NK-92 (cell line): ENCODE data around the gene WDFY4.

Experiments used
- DNase-seq: peaks from one replicate; lab custom pipeline; 2025; ENCODE audit not compliant: unreplicated experiment; lab: John Stamatoyannopoulos, UW

The WDFY4 gene

DNA sequence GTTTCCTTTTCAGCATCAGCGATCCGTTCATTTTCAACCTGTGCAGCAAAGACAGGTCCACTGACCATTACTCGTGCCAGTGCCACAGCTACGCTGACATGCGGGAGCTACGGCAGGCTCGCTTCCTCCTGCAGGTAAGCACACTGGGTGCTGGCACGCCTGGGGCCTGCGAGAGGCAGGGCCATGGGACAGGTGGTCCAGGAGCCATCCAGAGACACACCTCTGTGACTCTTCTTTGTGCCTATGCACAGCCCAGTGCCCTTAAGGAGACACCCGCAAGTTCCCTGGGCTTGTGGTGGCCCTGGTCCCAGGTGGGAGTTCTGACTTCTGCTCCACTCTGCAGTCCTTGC, 212.7 kb downstream of the WDFY4 start:
- no peak for DNase-seq

DNA sequence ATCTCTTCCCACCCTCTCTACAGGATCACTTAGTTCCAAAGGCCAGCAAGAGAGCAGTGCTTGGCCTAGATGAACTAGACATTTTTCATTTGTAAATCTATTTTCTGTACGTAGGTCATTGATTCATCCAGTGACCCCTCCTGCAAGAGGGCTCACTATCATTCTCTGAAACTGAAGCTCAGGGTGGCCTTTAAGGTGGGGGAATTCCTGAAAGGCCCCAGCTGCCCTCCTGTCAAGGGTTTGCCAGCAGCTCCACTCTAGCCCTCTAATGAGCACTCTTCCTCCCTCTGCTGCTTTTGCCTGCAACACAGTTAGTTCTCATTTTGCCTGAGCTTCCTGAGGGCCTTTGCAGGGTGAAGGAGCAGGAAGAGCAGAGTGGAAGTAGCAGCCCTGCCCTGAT, 213.8 kb downstream of the WDFY4 start:
- DNase-seq = no peak

GRCh38 chr10:48899781-48900180, 215.1 kb downstream of the WDFY4 start:
- no peak for DNase-seq

DNA sequence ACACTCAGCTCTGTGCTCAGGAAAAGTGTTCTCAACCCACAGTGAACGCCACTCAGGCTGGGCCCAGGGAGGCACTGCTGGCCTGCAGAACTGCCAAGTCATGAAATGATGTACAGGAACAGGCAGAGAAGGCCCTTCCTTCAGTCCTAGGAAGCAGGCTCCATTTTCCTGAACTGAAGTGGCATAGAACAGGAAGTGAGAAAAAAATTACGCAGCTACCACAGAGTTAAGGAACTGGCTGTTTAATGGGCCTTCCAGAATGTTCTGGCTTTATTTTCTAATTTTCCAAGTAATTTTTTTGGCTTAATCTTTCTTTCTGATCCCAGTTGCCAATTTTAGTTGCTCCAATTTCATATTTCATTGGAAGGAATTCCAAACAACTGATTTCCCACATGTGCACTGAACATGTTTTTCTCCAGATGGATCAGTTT, 215.7 kb downstream of the WDFY4 start:
- no peak for DNase-seq

DNA sequence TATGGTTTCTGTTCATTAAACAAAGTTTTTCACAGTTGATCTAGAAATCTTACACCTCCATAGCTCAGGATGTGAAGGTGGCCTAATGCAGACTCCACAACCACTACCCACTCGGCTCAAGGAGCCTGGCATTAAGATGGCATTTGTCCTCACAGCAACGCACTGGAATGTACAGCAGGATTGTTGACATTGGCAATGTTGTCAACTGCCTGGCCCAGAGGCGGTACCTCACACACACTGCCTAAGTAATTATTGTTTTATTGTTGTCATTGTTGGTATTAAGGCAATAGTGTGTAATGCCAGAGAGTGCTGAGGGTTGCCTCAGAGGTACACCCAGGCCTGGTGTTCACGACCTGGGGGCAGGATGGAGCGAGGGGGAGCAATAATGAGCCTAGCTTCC, 216.6 kb downstream of the WDFY4 start:
- DNase-seq = no peak

- no peak for DNase-seq
Measured at GRCh38 chr10:48902096-48902495, 217.4 kb downstream of the WDFY4 start.

DNA sequence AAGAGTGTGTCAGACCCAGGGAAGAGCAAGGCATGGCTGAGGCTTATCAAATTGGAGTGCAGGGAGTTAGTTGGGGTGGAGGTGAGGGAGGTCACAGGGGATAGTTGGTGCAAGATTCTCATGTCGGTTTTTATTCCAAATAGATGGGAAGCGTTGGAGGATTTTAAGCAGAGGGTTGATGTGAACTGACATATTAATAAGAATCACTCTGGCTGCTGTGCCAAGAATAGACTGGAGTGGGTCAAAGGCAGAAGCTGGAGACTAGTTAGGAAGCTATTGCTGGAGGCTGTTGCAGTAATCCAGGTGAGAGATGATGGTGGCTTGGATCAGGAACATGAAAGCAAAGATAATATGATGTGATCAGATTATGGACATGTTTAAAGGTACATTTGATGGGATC, 218.5 kb downstream of the WDFY4 start:
- no peak for DNase-seq

DNA sequence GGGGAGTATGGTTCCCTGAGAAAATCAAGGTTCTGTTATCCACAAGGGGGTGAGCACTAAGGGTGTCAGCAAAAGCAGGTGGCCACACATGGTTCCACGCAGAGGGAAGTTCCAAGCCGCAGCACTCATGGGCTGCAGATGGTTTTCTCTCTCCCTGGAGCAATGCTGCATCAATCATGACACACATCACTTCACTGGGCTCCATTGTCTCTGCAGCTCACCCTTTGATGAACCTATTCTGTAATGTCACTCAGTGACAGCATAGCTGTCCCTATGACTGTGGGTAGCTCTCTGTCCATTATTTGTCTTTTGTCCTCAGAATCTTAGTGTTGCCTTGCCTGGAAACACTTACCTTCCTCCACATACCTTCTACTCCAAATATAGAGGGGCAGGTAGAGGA, 220.2 kb downstream of the WDFY4 start:
- DNase-seq = no peak

- DNase-seq = no peak
Measured at GRCh38 chr10:48905311-48905710, 220.6 kb downstream of the WDFY4 start.

- DNase-seq = no peak
Measured at GRCh38 chr10:48906841-48907240, 222.2 kb downstream of the WDFY4 start.

GRCh38 chr10:48907730-48908129, 223.1 kb downstream of the WDFY4 start:
- DNase-seq = no peak

- DNase-seq = no peak
Measured at GRCh38 chr10:48910548-48910947, 225.9 kb downstream of the WDFY4 start.

GRCh38 chr10:48913674-48914073, 229.0 kb downstream of the WDFY4 start:
- DNase-seq = no peak

DNA sequence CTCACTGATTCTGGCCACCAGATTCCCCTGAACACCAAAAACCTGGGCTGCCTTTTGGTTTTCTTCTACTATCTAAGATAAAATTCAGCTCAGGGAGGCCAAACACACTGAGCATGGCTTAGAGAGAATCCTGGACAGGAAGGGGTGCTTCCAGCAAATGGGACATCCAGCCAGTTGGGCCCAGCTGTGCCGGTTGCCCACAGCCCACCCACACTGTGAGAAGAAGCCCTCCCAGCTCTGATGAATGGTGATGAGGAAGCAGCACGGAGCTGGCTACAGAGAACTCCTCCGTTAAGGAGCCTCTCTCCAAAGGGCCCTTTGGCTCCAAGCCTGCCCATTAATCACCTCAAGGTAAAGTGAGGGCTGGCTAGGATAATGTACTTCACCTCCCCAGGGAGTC, 239.1 kb downstream of the WDFY4 start:
- no peak for DNase-seq

DNA sequence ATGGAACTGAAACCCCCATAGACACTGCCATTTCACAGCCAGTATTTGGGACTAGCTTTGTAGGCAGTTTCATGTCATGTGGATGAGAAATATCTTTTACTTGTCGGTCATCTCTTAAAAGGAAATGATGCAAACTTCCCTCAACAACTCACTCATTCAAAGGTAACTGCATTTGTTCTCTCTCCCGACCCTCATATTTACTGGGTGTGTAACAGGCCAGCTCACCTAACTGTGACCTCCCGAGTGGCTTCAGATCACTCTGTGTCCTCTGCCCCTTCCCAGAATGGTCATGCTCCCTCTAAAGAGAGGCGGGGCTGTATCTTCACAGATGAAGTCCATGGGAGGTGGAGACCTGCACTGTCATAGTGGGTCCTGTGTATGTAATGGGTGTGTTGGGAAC, 240.3 kb downstream of the WDFY4 start:
- no peak for DNase-seq

- no peak for DNase-seq
Measured at GRCh38 chr10:48926255-48926654, 241.6 kb downstream of the WDFY4 start.

- no peak for DNase-seq
Measured at GRCh38 chr10:48926764-48927540, 242.3 kb downstream of the WDFY4 start.

DNA sequence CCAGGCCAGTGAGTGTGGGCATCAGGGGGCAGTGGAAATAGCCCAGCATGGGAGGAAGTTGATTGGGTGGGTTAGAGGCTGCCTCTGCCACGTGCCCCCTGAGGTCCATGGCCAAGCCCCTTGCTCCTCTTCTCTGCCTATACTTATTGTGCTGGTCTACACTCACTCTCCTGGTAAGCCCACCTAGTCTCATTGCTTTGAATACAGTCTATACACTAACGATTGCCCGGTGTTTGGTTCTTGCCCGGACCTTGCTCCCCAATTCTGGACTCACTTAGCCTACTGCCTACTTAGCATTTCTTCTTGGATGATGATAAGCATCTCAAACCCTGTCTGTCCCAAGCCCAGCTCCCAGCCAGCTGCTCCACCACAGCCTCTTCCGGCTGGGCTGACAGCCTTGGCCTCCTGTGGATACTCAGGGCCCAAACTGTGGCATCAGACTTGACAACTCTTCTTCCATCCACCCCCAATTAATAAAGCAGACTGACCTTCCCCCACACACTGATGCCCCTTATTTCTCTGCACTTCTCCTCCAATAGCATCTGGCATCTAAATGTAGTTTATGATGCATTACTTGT, 244.8 kb downstream of the WDFY4 start:
- no peak for DNase-seq

- no peak for DNase-seq
Measured at GRCh38 chr10:48931188-48931587, 246.5 kb downstream of the WDFY4 start.

GRCh38 chr10:48932831-48933664, 248.4 kb downstream of the WDFY4 start:
- no peak for DNase-seq

GRCh38 chr10:48934672-48935501, 250.2 kb downstream of the WDFY4 start:
- no peak for DNase-seq
